Colonic mucosa (tissue), 4 donors: ENCODE measurements around the gene SORD. TPM values are rescaled to one million over a fixed set of nuclear protein-coding genes. Genes with fewer than 3 reads are reported as not detected.

Source experiments
- DNase-seq: peaks from one replicate; pipeline ENCODE4 v3.0.0-alpha.2; 2020
- H3K27ac ChIP-seq: fragments of 200-600 bp; one replicate; pipeline ENCODE4 v1.8.0; 2021
- H3K27me3 ChIP-seq: fragments of 200-600 bp; one replicate; pipeline ENCODE4 v1.8.0; 2021
- H3K36me3 ChIP-seq: fragments of 200-600 bp; one replicate; pipeline ENCODE4 v1.8.0; 2021
- H3K4me1 ChIP-seq: fragments of 200-600 bp; one replicate; pipeline ENCODE4 v1.8.0; 2021; ENCODE audit warnings: mild to moderate bottlenecking
- H3K4me3 ChIP-seq: fragments of 200-600 bp; one replicate; pipeline ENCODE4 v1.8.0; 2021
- H3K9ac ChIP-seq, 2 donors: one replicate each; pipeline ENCODE4 v1.7.0; 2013; ENCODE audit warnings: control low read depth in 2 of 2, low read depth in 2 of 2, low read length in 2 of 2
- H3K9me3 ChIP-seq: fragments of 200-600 bp; one replicate; pipeline ENCODE4 v1.8.0; 2021
- intact Hi-C: fragments of 100-400 bp; cut with DNase I; formaldehyde crosslinking; loops from one replicate; pipeline ENCODE4 v1.14.1; 2022
- total RNA-seq, 2 donors: library from RNA; stranded (reverse); fragmentation: NEBNext Ultra II Directional in 1 of 2; extraction: Animal tissue kit (Norgen Biotek cat#: 25700) in 1 of 2; gene quantifications; one replicate each; pipeline ENCODE4 v1.2.1, GENCODE V29; 2021
- TF ChIP-seq, protein P1 (sequence below): fragments of 200-600 bp; IDR thresholded peaks from one replicate; pipeline ENCODE4 v1.8.0; 2022; ENCODE audit warnings: antibody characterized with exemption, mild to moderate bottlenecking
- donor health status: healthy.
- donor health status: DM: no; HTN: no; CAD: no.
- donor health status: DM: no; HTN: no; CAD: no.

The SORD gene
- total RNA-seq, 2 donors from 2014 or later: 15.1 to 44.2 TPM

GRCh38 chr15:45095661-45096060, 72.7 kb downstream of the SORD start:
- intact Hi-C loops: no loop called here
- no peaks in the 10 kb centered on the region for H3K4me1 ChIP-seq
- no peaks in the 10 kb centered on the region for H3K27me3 ChIP-seq
- H3K9me3 ChIP-seq: no peaks in the 10 kb centered on the region
- no peaks in the 10 kb centered on the region for H3K36me3 ChIP-seq
- TF ChIP-seq, protein P1, sequence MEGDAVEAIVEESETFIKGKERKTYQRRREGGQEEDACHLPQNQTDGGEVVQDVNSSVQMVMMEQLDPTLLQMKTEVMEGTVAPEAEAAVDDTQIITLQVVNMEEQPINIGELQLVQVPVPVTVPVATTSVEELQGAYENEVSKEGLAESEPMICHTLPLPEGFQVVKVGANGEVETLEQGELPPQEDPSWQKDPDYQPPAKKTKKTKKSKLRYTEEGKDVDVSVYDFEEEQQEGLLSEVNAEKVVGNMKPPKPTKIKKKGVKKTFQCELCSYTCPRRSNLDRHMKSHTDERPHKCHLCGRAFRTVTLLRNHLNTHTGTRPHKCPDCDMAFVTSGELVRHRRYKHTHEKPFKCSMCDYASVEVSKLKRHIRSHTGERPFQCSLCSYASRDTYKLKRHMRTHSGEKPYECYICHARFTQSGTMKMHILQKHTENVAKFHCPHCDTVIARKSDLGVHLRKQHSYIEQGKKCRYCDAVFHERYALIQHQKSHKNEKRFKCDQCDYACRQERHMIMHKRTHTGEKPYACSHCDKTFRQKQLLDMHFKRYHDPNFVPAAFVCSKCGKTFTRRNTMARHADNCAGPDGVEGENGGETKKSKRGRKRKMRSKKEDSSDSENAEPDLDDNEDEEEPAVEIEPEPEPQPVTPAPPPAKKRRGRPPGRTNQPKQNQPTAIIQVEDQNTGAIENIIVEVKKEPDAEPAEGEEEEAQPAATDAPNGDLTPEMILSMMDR: no peak
- H3K27ac ChIP-seq: no peak overlapping the region
- no peak overlapping the region for H3K4me3 ChIP-seq
- DNase-seq: no peak
- H3K9ac ChIP-seq: no peak overlapping the region

- no peaks in the 10 kb centered on the region for H3K36me3 ChIP-seq
- no peaks in the 10 kb centered on the region for H3K27me3 ChIP-seq
- TF ChIP-seq, protein P1: no peak
- H3K9me3 ChIP-seq: no peaks in the 10 kb centered on the region
- intact Hi-C loops: no loop called here
- H3K4me1 ChIP-seq: no peaks in the 10 kb centered on the region
- no peak overlapping the region for H3K9ac ChIP-seq
- no peak for DNase-seq
- H3K27ac ChIP-seq: no peak overlapping the region
- H3K4me3 ChIP-seq: no peak overlapping the region
Observed at GRCh38 chr15:45097466-45097865, 74.5 kb downstream of the SORD start.

DNA sequence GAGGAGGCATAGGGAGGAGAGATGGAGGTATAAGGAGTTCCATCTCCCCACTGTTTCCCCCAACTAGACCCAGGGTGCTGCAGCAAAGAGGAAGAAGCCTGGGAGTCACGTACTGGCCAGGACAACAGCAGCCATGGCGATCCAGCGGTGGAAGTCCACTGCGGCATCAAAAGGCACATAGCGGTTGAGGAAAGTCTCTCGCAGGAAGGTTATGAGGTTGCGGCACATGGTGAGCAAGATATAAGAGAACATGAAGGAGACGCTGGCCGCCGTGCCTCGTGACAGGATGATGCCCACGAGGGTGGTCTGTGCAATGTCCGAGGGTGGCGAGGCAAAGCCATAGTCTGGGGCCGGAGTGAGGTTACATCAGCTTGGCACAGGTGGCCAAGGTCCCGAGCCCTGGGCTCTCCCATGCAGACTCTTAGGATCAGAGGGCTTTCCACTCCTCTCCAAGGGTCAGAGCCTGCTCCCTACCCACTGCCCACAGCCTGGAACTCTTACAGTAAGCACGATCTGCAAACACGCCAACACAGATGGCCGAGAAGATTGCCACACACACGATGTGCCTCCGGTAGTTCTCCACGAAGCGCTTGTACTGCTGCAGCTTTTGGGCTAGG, 76.7 kb downstream of the SORD start:
- H3K9ac ChIP-seq: no peak overlapping the region
- no peaks in the 10 kb centered on the region for H3K27me3 ChIP-seq
- H3K27ac ChIP-seq: no peak overlapping the region
- no peaks in the 10 kb centered on the region for H3K9me3 ChIP-seq
- TF ChIP-seq, protein P1: no peak
- no peaks in the 10 kb centered on the region for H3K4me1 ChIP-seq
- H3K4me3 ChIP-seq: no peak overlapping the region
- no peaks in the 10 kb centered on the region for H3K36me3 ChIP-seq
- intact Hi-C loops: no loop called here
- DNase-seq: no peak

- Histone ChIP-seq H3K27ac (no peak overlapping the region), H3K36me3 (no peaks in the 10 kb centered on the region), H3K27me3 (no peaks in the 10 kb centered on the region), H3K9me3 (no peaks in the 10 kb centered on the region), H3K4me1 (no peaks in the 10 kb centered on the region), H3K9ac (no peak overlapping the region), H3K4me3 (no peak overlapping the region)
- DNase-seq: no peak
- TF ChIP-seq, protein P1: no peak
- intact Hi-C loops: no loop called here
Observed at GRCh38 chr15:45100884-45101625, 78.1 kb downstream of the SORD start.

DNA sequence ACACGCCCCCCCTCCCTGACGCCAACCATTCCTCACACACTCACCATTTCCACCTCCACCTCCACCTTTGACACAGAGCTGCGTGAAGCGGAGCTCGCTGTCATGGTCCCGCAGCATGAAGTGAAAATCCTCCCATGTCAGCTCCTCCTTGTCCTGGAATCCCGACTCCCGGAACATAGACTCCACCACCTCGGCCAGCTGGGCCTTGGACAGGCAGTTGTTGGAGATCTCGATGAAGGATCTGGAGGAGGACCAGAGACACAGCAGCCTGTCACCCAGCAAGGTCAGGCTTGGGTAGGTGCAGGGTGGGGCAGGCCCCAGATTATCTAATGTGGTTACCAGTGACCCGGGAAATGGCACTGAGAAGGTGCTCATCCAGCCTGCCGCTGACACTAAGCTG, 78.8 kb downstream of the SORD start:
- intact Hi-C loops: no loop called here
- Histone ChIP-seq H3K9me3 (no peaks in the 10 kb centered on the region), H3K4me1 (no peaks in the 10 kb centered on the region), H3K9ac (no peak overlapping the region), H3K36me3 (no peaks in the 10 kb centered on the region), H3K4me3 (no peak overlapping the region), H3K27me3 (no peaks in the 10 kb centered on the region), H3K27ac (no peak overlapping the region)
- no peak for DNase-seq
- TF ChIP-seq, protein P1: no peak
